GM19240 (cell line): ENCODE data around the gene LRBA.

Experiments used
- DNase-seq: peaks from one replicate; pipeline ENCODE4 v3.0.0; 2011; ENCODE audit warnings: low spot score; ENCODE audit not compliant: insufficient read length

Gene LRBA

GRCh38 chr4:150875367-150875766 is 139.7 kb downstream of the LRBA start:
- no peak for DNase-seq

GRCh38 chr4:150874338-150875226 is 140.5 kb downstream of the LRBA start:
- no peak for DNase-seq

GRCh38 chr4:150867148-150867547 is 147.9 kb downstream of the LRBA start:
- DNase-seq = peak; percentile 8

GRCh38 chr4:150863456-150863855 is 151.6 kb downstream of the LRBA start:
- no peak for DNase-seq

DNA sequence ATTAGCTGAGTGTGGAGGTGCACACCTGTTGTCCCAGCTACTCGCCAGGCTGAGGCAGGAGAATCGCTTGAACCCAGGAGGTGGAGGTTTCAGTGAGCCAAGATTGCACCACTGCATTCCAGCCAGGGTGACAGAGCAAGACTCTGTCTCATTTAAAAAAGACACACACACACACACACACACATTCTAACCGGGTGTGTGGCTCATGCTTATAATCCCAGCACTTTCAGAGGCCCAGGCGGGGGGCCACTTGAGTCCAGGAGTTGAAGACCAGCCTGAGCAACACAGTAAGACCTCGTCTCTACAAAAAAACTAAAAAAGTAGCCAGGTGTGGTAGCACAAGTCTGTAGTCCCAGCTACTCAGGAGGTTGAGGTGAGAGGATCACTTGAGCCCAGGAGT is 152.3 kb downstream of the LRBA start:
- no peak for DNase-seq

GRCh38 chr4:150859453-150859852 is 155.6 kb downstream of the LRBA start:
- DNase-seq = no peak

DNA sequence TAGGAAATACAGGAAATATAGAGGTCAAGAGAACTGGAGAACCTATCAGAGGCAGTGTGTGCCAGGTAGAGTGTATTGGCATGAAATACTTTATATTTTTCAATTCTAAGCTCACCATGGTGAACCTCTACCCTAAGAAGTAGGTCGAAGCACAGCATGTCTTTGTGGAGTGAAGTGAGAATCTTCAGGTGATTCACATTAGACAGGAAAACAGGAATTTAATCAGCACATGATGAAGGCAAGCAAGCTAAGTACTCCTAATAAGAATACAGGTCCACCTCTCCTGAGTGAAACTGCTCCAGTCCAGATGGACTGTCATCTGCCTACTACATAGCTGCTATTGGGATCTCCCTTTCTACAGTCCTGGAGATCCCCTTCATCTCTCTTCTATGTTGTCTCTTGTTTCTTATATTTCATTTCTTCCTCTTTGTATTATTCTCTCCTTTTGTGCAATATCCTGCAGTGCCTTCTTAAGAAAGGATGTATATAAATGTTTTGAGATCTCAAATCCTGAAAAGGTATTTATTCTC is 159.0 kb downstream of the LRBA start:
- no peak for DNase-seq

- DNase-seq = no peak
Measured at GRCh38 chr4:150854600-150854999, 160.5 kb downstream of the LRBA start.

DNA sequence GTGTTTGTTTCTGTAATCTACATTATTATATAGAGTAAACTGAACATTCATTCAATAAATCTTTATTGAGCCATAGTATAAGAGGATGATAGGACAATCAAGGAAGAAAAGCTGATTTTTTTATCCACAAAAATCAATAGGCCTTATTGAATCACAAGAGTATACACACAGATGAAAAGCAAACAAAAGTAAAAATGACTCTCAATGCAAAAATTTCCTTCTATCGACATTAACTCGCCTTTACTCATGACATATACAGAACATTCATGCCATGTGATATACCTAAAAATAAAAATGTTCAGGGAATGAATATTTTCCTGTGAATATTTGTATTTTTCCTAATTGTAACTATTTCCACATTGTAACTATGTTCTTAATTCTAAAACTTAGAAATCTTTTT is 161.2 kb downstream of the LRBA start:
- no peak for DNase-seq

DNA sequence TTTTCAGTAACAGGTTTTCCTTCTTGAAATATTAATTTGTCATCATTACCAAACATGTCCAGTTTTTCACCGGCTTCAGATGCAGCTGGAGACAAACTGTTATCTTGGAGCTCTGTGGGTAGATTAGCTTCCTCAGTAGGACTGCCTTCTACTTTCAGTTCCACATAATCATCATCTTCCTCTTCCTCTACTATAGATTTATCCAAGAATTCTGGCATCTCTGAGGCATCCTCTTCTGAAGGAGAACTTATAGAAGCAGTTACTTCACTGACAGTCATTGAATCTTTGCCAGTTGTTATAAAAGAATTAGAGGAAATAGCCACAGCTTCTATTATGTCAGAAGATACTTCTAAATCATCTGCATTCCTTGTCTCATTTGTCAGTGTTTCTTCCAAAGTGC is 162.9 kb downstream of the LRBA start:
- DNase-seq = no peak

DNA sequence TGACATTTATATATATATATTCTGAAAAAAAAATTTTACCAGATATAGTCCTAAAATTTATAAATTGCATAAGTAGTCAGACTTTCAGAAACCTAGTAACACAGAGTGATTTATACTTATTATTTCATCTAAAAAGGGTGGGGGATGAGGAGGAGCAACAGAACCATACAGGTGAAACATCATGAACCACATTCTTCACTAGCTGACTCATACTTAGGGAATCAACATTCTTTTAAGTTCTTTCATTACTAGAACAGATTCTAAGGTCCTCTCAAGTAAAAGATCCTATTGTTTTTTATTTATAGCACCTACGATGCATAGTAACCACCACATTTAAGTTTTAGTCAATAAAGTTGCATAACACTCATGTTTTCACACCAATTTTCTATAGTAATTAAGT is 166.1 kb downstream of the LRBA start:
- no peak for DNase-seq

DNA sequence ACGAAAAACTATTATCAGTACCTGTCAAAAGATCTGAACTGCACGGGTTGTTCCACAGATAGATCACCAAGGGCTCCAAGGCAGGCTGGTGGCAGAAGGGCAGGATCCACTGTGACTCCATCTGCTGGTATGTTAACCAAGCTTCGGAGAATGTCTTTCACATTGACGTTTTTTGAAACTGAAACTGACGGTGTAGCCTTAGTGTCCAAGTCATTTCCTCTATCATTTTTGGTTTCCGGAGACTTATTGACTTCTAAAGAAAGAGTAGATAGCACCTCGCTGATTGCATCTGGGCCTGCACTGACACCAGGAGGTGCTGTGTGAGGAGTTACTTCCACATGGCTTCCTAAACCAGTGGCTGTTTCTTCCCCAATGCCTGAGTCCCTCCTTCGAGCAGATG is 186.9 kb downstream of the LRBA start:
- DNase-seq = peak; percentile 28

- no peak for DNase-seq
Measured at GRCh38 chr4:150827226-150827625, 187.9 kb downstream of the LRBA start.

GRCh38 chr4:150826306-150826705 is 188.8 kb downstream of the LRBA start:
- no peak for DNase-seq

DNA sequence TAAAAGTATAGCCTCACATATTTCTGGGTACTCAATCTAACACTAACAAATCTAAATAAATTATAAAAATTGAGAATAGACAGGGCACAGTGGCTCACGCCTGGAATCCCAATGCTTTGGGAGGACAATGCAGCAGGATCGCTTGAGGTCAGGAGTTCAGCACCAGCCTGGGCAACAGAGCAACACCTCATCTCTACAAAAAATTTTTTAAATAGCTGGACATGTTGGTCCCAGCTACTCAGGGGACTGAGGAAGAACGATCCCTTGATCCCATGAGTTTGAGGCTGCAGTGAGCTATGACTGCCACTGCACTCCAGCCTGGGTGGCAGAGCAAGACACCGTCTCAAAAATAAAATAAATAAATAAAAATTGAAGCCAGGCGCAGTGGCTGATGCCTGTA is 192.7 kb downstream of the LRBA start:
- DNase-seq = no peak

DNA sequence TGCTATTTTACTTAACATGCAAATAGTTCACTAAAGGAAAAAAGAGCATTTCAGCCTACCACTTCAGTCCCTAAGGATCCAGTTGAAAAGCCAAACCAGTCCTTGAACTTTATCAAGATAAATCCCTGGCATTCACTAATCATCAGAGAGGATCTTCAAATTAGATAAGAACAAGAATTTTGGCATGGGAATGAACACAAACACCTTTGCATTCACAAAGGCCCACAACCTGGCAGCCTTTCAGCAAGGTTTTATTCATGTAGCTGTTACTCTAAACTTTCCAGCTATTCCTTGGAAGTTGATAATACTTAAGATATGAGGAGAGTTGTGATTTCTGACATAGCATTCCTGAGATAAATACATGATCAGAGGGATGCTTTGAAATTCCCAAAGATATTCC is 193.4 kb downstream of the LRBA start:
- DNase-seq = no peak

DNA sequence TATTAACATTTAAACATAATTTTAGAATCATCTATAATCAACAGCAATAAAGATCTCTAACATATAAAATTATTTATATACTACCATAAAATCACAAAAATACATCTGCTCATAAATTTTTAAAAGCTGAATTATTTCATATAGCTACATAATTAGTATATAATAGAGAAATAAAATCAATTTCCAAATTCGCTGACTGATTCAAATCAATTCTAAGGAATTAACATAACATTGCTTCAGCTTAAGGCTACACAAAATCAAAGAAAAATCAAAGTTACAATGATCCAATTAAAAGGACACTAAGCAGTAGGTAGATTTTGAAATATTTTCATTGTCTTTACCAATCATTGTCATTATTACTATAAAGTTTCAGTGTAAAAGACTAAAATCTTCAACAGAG is 194.7 kb downstream of the LRBA start:
- no peak for DNase-seq

GRCh38 chr4:150818661-150819060 is 196.4 kb downstream of the LRBA start:
- DNase-seq = no peak

DNA sequence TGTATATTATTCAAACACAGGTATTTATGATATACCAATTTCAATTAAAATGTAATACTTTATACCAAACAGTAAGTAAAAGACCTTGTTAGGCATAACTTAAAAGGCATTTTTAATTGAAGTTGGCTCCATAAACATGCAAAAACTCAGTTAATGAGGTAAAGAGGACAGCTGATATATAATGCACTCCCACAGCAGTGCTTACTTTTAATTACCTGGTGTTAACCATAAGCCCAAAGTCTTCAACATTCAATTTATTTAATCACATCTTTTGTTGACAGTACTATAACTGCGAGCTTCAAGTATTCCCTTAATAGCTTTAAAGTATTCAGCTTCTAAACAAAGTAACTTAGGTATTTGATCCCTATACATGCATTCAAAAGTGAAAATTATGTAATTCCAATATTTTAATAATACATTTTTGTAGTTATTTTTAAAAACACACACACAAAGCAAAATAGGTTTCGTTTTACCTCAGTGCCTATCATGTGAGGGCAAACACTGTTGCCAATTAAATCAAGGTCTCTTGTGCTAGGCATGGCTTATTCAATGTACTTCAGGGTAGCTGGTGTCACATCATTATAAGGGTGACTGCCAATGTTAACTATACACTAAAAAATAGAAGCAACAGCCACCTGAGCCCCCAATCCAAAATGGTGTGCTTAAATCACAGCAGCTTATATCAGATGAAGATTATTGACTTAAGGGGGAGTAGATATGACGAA is 197.1 kb downstream of the LRBA start:
- DNase-seq = no peak

DNA sequence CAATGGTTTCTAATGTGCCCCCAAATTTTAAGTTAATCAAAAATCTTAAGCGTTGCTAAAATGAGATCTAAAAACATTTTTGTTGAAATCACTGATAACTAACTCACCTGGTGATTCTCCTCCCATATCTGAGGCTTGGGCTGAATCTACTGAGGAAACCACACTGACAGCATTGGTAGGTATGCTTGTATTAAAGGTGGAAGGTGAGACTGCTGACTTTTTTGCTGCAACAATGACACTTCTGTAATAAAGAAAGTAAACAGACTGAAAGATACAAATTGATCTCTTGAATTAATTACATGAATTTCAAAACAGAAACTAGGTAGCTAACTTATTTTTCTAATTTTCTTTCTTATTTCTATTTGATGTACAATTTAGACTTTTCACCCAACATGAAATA is 198.1 kb downstream of the LRBA start:
- DNase-seq = no peak

DNA sequence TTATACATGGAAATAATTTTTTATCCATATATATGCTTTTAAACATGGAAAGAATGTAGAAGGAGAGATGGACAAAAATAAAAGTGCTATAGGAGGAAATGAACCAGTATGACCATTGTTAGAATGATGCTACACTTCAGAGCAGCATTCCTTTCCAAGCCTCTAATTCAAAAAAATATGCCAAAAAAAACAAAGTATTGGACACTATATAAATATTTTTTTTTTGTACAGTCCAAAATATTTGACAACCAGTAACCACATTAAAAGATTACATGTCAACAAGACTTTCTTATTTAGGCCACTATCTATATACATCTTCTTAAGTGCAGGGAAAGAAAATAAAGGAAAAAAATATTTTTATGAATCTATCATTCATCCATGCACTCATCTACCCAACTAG is 198.6 kb downstream of the LRBA start:
- DNase-seq = no peak

DNA sequence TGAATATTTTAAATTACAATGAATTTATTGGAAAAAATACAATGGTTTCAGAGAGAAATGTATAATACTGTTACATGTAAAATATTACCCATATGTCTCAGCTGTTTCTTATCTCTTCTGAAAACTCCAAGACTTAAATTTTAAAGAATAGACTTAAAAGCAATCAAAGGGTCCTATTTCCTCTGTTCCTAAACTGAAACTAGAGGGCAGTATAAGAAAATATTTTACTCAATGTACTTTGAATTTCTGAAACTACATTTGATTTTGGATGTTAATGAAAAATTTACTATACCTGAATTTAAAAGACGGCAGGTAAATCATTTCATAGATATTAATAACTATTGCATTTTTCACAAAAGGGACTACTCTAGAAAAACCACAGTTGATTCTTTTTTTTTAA is 200.2 kb downstream of the LRBA start:
- no peak for DNase-seq
